ENCODE results near the gene ENTPD6. TPM values are rescaled to one million over a fixed set of nuclear protein-coding genes. Genes with fewer than 3 reads are reported as not detected.
"Not testable (repeated sequence)": the region's sequence is repeated elsewhere in the genome, so short reads cannot be mapped to it uniquely, and the experiment has no call there.

The ENTPD6 gene
- total RNA-seq, 1 donor from 2014 or later: 106 TPM

GRCh38 chr20:25257756-25258475, 62.4 kb downstream of the ENTPD6 start:
- DNase-seq: no peak
- TF ChIP-seq, protein P1, sequence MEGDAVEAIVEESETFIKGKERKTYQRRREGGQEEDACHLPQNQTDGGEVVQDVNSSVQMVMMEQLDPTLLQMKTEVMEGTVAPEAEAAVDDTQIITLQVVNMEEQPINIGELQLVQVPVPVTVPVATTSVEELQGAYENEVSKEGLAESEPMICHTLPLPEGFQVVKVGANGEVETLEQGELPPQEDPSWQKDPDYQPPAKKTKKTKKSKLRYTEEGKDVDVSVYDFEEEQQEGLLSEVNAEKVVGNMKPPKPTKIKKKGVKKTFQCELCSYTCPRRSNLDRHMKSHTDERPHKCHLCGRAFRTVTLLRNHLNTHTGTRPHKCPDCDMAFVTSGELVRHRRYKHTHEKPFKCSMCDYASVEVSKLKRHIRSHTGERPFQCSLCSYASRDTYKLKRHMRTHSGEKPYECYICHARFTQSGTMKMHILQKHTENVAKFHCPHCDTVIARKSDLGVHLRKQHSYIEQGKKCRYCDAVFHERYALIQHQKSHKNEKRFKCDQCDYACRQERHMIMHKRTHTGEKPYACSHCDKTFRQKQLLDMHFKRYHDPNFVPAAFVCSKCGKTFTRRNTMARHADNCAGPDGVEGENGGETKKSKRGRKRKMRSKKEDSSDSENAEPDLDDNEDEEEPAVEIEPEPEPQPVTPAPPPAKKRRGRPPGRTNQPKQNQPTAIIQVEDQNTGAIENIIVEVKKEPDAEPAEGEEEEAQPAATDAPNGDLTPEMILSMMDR (IDR thresholded peaks at IDR 0.05; ENCODE audit: borderline replicate concordance): no peak
- Histone ChIP-seq H3K27ac (replicated peaks) (peak overlapping the region; percentile 97), H3K4me1 (peaks cover 66% of the 10 kb centered on the region), H3K27me3 (ENCODE audit: low read depth) (no peaks in the 10 kb centered on the region), H3K9me3 (replicated peaks) (no peaks in the 10 kb centered on the region), H3K36me3 (peaks cover 47% of the 10 kb centered on the region), H3K4me3 (no peak overlapping the region)
- intact Hi-C loops (cut with micrococcal nuclease): no loop called here

DNA sequence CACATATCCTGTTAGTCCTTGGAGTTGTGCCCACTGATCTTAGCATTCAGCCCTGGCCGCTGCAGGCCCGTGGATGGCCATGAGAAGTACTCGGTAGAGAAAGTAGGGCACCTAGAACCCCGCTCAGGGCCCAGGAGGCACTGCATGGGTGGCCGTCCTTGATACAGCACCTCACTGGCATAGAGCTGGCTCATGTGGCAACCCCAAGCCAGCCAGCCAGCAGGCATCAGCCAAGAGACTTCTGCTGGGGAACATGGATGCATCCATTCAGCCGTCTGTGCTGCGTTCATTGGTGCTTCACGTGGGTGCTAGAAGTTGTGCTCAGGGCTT, 62.9 kb downstream of the ENTPD6 start:
- intact Hi-C loops (cut with micrococcal nuclease): no loop called here
- no peak for DNase-seq
- H3K27ac ChIP-seq (replicated peaks): peak overlapping the region; percentile 97

DNA sequence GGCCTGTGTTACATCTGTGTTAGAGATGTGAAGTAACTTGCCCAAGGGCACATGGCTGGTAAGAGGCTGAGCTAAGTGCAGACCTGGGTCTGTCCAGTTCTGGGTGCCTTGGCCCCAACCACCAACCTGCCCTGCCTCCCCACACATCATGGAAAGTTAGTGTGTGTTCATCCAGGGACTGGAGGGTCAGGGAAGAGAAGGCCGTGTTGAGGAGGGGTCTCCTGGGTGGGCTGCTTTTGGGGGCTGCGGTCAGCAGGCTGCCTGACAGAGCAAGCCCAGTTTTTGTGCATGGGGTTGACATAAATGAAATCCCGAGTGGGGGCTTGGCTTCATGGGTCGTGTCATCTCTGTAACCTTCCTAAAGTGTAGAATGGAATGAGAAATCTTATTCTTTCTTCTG, 63.3 kb downstream of the ENTPD6 start:
- TF ChIP-seq, protein P1 (IDR thresholded peaks at IDR 0.05; ENCODE audit: borderline replicate concordance): no peak
- intact Hi-C loops (cut with micrococcal nuclease): no loop called here
- Histone ChIP-seq H3K27me3 (ENCODE audit: low read depth) (no peaks in the 10 kb centered on the region), H3K36me3 (peaks cover 47% of the 10 kb centered on the region), H3K4me3 (no peak overlapping the region), H3K4me1 (peaks cover 57% of the 10 kb centered on the region), H3K9me3 (replicated peaks) (no peaks in the 10 kb centered on the region), H3K27ac (replicated peaks) (peak overlapping the region; percentile 97)
- DNase-seq: no peak

More for the DNA sequence above, 62.9 kb downstream of the ENTPD6 start:
- Histone ChIP-seq H3K36me3 (peaks cover 47% of the 10 kb centered on the region), H3K9me3 (replicated peaks) (no peaks in the 10 kb centered on the region), H3K4me3 (no peak overlapping the region), H3K4me1 (peaks cover 61% of the 10 kb centered on the region), H3K27me3 (ENCODE audit: low read depth) (no peaks in the 10 kb centered on the region)
- TF ChIP-seq, protein P1 (IDR thresholded peaks at IDR 0.05; ENCODE audit: borderline replicate concordance): no peak

DNA sequence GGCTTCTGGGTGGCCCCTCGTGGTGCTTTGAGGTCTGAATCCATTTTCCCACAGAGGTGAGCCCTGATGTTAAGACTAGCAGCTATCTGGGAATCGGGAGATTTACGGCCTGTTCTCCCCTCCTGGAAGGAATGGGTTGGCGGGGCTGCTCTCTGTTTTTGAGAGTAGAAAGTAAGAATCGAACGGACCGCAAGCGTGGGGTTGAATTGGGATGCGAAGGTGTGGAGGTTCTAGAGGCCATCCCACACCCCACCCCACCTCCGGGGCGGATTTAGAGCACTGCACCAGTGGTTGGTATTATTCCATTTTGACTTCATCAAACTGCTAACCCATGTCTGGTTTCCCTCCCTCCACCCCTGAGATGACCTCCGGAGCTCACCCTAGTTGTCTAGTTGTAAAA, 63.8 kb downstream of the ENTPD6 start:
- peaks cover 47% of the 10 kb centered on the region for H3K36me3 ChIP-seq
- no peak overlapping the region for H3K4me3 ChIP-seq
- no peaks in the 10 kb centered on the region for H3K27me3 ChIP-seq (ENCODE audit: low read depth)
- TF ChIP-seq, protein P1 (IDR thresholded peaks at IDR 0.05; ENCODE audit: borderline replicate concordance): no peak
- peaks cover 55% of the 10 kb centered on the region for H3K4me1 ChIP-seq
- H3K27ac ChIP-seq (replicated peaks): no peak overlapping the region
- intact Hi-C loops (cut with micrococcal nuclease): no loop called here
- H3K9me3 ChIP-seq (replicated peaks): no peaks in the 10 kb centered on the region
- DNase-seq: no peak

GRCh38 chr20:25259788-25260254, 64.3 kb downstream of the ENTPD6 start:
- Histone ChIP-seq H3K27me3 (ENCODE audit: low read depth) (no peaks in the 10 kb centered on the region), H3K4me3 (no peak overlapping the region), H3K4me1 (peaks cover 52% of the 10 kb centered on the region), H3K9me3 (replicated peaks) (no peaks in the 10 kb centered on the region), H3K36me3 (peaks cover 47% of the 10 kb centered on the region), H3K27ac (replicated peaks) (no peak overlapping the region)
- TF ChIP-seq, protein P1 (IDR thresholded peaks at IDR 0.05; ENCODE audit: borderline replicate concordance): no peak
- intact Hi-C loops (cut with micrococcal nuclease): no loop called here
- no peak for DNase-seq

DNA sequence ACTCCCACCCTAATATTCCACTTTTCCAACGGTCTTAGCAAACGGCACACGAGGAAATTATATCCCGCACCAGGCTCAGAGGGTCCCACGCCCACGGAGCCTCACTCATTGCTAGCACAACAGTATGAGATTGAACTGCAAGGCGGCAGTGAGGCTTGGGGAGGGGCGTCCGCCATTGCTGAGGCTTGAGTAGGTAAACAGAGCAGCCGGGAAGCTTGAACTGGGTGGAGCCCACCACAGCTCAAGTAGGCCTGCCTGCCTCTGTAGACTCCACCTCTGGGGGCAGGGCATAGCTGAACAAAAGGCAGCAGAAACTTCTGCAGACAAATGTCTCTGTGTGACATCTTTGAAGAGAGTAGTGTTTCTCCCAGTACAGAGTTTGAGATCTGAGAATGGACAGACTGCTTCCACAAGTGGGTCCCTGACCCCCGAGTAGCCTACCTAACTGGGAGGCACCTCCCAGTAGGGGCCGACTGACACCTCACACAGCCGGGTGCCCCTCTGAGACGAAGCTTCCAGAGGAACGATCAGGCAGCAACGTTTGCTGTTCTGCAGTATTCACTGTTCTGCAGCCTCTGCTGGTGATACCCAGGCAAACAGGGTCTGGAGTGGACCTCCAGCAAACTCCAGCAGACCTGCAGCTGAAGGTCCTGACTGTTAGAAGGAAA, 65.4 kb downstream of the ENTPD6 start:
- H3K4me3 ChIP-seq; H3K9me3 ChIP-seq (replicated peaks); H3K27ac ChIP-seq (replicated peaks); H3K27me3 ChIP-seq (ENCODE audit: low read depth); intact Hi-C loops (cut with micrococcal nuclease); DNase-seq: not testable (repeated sequence)
- Histone ChIP-seq H3K36me3 (peaks cover 46% of the 10 kb centered on the region), H3K4me1 (peaks cover 42% of the 10 kb centered on the region)
